K562 (cell line): ENCODE measurements around the gene MYL3. TPM values are rescaled to one million over a fixed set of nuclear protein-coding genes. Genes with fewer than 3 reads are reported as not detected.

Experiments
- ATAC-seq: fragments of 200-7000 bp; cut with Tn5 transposase; 3 replicates; pipeline ENCODE4 v1.9.1; 2020; ENCODE audit warnings: moderate library complexity
- BruUV-seq: library from RNA; stranded (reverse); fragments of 400-500 nt; replicated peaks from 2 replicates; lab custom pipeline; 2021; lab: Mats Ljungman, UMichigan
- CTCF ChIA-PET: fragments of 300-600 bp; formaldehyde crosslinking; extraction: SDS; loops from one replicate; lab custom pipeline; 2021; ENCODE audit warnings: low intra/inter-chr PET ratio; lab: Yijun Ruan, JAX
- POLR2A ChIA-PET: fragments of 300-600, 350-650 bp; sonication (Branson Sonifier 250); formaldehyde crosslinking; extraction: SDS; loops from one replicate; lab custom pipeline; 2021; ENCODE audit warnings: antibody characterized with exemption, inconsistent platforms; lab: Yijun Ruan, JAX
- DNase-seq, 4 experiments: peaks; one replicate each; pipeline versions ENCODE4 v3.0.0 to v3.0.0-alpha.2; 2011 to 2018; ENCODE audit warnings: low spot score in 3 of 4, mixed read lengths in 3 of 4; ENCODE audit errors: extremely low read depth in 1 of 4
- FAIRE-seq: peaks from 2 replicates; lab custom pipeline; 2011; peaks lifted over from hg19 to GRCh38; lab: Jason Lieb, UNC
- H2AFZ ChIP-seq: 2 replicates; pipeline ENCODE4 v1.6.0; 2011; ENCODE audit warnings: low read depth, low read length, control low read depth, inconsistent platforms
- H3K27ac ChIP-seq: fragments of 200-600 bp; 3 replicates; pipeline ENCODE4 v1.8.0; 2011; ENCODE audit warnings: low read depth, mild to moderate bottlenecking, control low read depth, inconsistent platforms, low read length, moderate library complexity, mixed read lengths; ENCODE audit errors: extremely low read depth
- H3K27me3 ChIP-seq, 2 experiments: fragments of 300-600 bp in 1 of 2; 2 replicates in 1 of 2; 3 replicates in 1 of 2; pipeline versions ENCODE4 v1.6.0 to v1.8.0; 2011; ENCODE audit warnings: inconsistent platforms in 2 of 2, low read length in 2 of 2, mild to moderate bottlenecking in 1 of 2, mixed read lengths in 1 of 2, moderate library complexity in 1 of 2; ENCODE audit not compliant: control insufficient read depth in 2 of 2, insufficient read depth in 2 of 2
- H3K36me3 ChIP-seq: fragments of 300-600 bp; 3 replicates; pipeline ENCODE4 v1.8.0; 2011; ENCODE audit warnings: mild to moderate bottlenecking, low read length, inconsistent platforms; ENCODE audit not compliant: control insufficient read depth, insufficient read depth
- H3K4me1 ChIP-seq, 2 experiments: fragments of 200-600 bp in 1 of 2; replicated peaks in 1 of 2; 2 replicates in 1 of 2; 3 replicates in 1 of 2; pipeline versions ENCODE4 v1.5.1 to v1.8.0; 2011; ENCODE audit warnings: inconsistent platforms in 2 of 2, low read length in 2 of 2, mild to moderate bottlenecking in 1 of 2, mixed read lengths in 1 of 2, moderate library complexity in 1 of 2; ENCODE audit not compliant: control insufficient read depth in 2 of 2, insufficient read depth in 2 of 2
- H3K4me2 ChIP-seq: 2 replicates; pipeline ENCODE4 v1.6.1; 2011; ENCODE audit warnings: low read length, control low read depth, inconsistent platforms, mixed read lengths; ENCODE audit not compliant: insufficient read depth
- H3K4me3 ChIP-seq: fragments of 200-600 bp; sonication (generic), shearing (Covaris generic); 2 replicates; pipeline ENCODE4 v1.5.1; 2016; ENCODE audit warnings: control low read depth, inconsistent platforms
- H3K79me2 ChIP-seq: fragments of 200-600 bp; 3 replicates; pipeline ENCODE4 v1.8.0; 2011; ENCODE audit warnings: low read length, inconsistent platforms; ENCODE audit not compliant: control insufficient read depth, insufficient read depth
- H3K9ac ChIP-seq, 2 experiments: 2 replicates each; pipeline versions ENCODE4 v1.6.0 to v1.6.1; 2011; ENCODE audit warnings: low read depth in 2 of 2, low read length in 2 of 2, control low read depth in 1 of 2, inconsistent platforms in 1 of 2, mild to moderate bottlenecking in 1 of 2, mixed read lengths in 1 of 2; ENCODE audit not compliant: insufficient read depth in 1 of 2
- H3K9me1 ChIP-seq: one replicate; pipeline ENCODE4 v1.6.0; 2011; ENCODE audit warnings: inconsistent platforms, mild to moderate bottlenecking, low read length, moderate library complexity; ENCODE audit not compliant: control insufficient read depth, insufficient read depth
- H3K9me3 ChIP-seq: replicated peaks from 2 replicates; pipeline ENCODE4 v1.5.1; 2011; ENCODE audit warnings: low read depth, low read length, inconsistent platforms; ENCODE audit not compliant: control insufficient read depth, insufficient read depth
- H4K20me1 ChIP-seq: replicated peaks from 2 replicates; pipeline ENCODE4 v1.6.1; 2011; ENCODE audit warnings: low read length, inconsistent platforms, mixed read lengths; ENCODE audit not compliant: control insufficient read depth, insufficient read depth
- ADNP ChIP-seq: fragments of 200-800 bp; sonication (Bioruptor generic); IDR thresholded peaks from 2 replicates; pipeline ENCODE4 v1.6.1; 2016; ENCODE audit warnings: missing genetic modification characterization, missing compliant biosample characterization
- ATF3 ChIP-seq, 2 experiments: fragments of 450-650 bp in 1 of 2; sonication (generic) in 1 of 2; formaldehyde crosslinking in 1 of 2; IDR thresholded peaks in 1 of 2; conservative IDR thresholded peaks in 1 of 2; 2 replicates each; pipeline versions ENCODE4 v1.6.1 to v1.8.1; 2016 to 2023; ENCODE audit warnings: mild to moderate bottlenecking in 2 of 2, moderate library complexity in 2 of 2, inconsistent platforms in 1 of 2, missing genetic modification reagents in 1 of 2
- BCOR ChIP-seq: fragments of 450-650 bp; IDR thresholded peaks from 2 replicates; pipeline ENCODE4 v1.6.1; 2016
- CBFA2T2 ChIP-seq: fragments of 450-650 bp; conservative IDR thresholded peaks from 2 replicates; pipeline ENCODE4 v1.6.1; 2017; ENCODE audit warnings: mild to moderate bottlenecking
- COPS2 ChIP-seq: fragments of 450-650 bp; conservative IDR thresholded peaks from 2 replicates; pipeline ENCODE4 v1.6.1; 2016; ENCODE audit warnings: mild to moderate bottlenecking, moderate library complexity
- DACH1 ChIP-seq: fragments of 450-650 bp; IDR thresholded peaks from 2 replicates; pipeline ENCODE4 v1.6.1; 2018; ENCODE audit not compliant: partially characterized antibody
- RBM25 ChIP-seq: fragments of 200-400 bp; formaldehyde crosslinking; IDR thresholded peaks from 2 replicates; pipeline ENCODE4 v1.6.1; 2018; ENCODE audit warnings: low read length, low read depth, moderate library complexity; ENCODE audit not compliant: severe bottlenecking
- SIX5 ChIP-seq, 2 experiments: IDR thresholded peaks; 2 replicates each; pipeline ENCODE4 v1.6.1; 2011; ENCODE audit warnings: low read length in 2 of 2, borderline replicate concordance in 1 of 2, low read depth in 1 of 2, mild to moderate bottlenecking in 1 of 2, moderate library complexity in 1 of 2; ENCODE audit not compliant: insufficient read depth in 1 of 2
- SMAD4 ChIP-seq: fragments of 250-450 bp; sonication (Bioruptor Pico); conservative IDR thresholded peaks from 2 replicates; pipeline ENCODE4 v1.8.0; 2021; ENCODE audit warnings: inconsistent platforms, mild to moderate bottlenecking, moderate library complexity
- SRF ChIP-seq, 2 experiments: fragments of 250-450, 450-650 bp in 1 of 2; sonication (Bioruptor Pico) in 1 of 2; sonication (generic) in 1 of 2; formaldehyde crosslinking; IDR thresholded peaks; 2 replicates each; pipeline versions ENCODE4 v1.5.0 to v1.5.1; 2020 to 2022; ENCODE audit warnings: mild to moderate bottlenecking in 1 of 2, missing genetic modification reagents in 1 of 2
- SUPT5H ChIP-seq: fragments of 450-650 bp; IDR thresholded peaks from 2 replicates; pipeline ENCODE4 v1.6.1; 2016
- ZBTB7A ChIP-seq: IDR thresholded peaks from 2 replicates; pipeline ENCODE4 v1.6.1; 2011; ENCODE audit warnings: low read depth, mild to moderate bottlenecking, low read length, moderate library complexity, borderline replicate concordance; ENCODE audit not compliant: control insufficient read depth
- ZFP1 ChIP-seq: fragments of 450-650 bp; formaldehyde crosslinking; IDR thresholded peaks from 2 replicates; pipeline ENCODE4 v1.4.0; 2020; ENCODE audit warnings: mild to moderate bottlenecking, mixed read lengths
- ZNF717 ChIP-seq: fragments of 250-450 bp; sonication (Bioruptor Pico); IDR thresholded peaks from 2 replicates; pipeline ENCODE4 v1.5.0; 2021
- WGBS: fragments of 100-300 bp; shearing (Covaris generic); methylation state at CpG from one replicate; pipeline ENCODE4 v1.1.6; 2016; ENCODE audit warnings: low coverage, mixed read lengths; ENCODE audit not compliant: insufficient coverage; ENCODE audit errors: missing lambda C conversion rate; 5-methylcytosine and 5-hydroxymethylcytosine counted together
- in situ Hi-C: fragments of 300-500 bp; cut with MboI; formaldehyde crosslinking; loops from 4 replicates; pipeline ENCODE4 v1.15.0; 2018; ENCODE audit warnings: inconsistent platforms, mixed read lengths
- intact Hi-C: fragments of 100-400 bp; cut with micrococcal nuclease; formaldehyde crosslinking; loops from 2 replicates; pipeline ENCODE4 v1.14.2; 2022
- polyA plus RNA-seq, 8 experiments: library from polyadenylated mRNA; depleted of rRNA in 4 of 8; stranded (reverse) in 5 of 8; unstranded in 3 of 8; fragments of >200 nt; fragmentation: Nextera tagmentation in 2 of 8; fragmentation: Illumina TruSeq in 1 of 8; extraction: Ambion mirVana in 2 of 8; extraction: Trizol in 1 of 8; gene quantifications; 2 replicates each; pipeline versions ENCODE4 v1.2.1 to v1.2.3, GENCODE V29; 2011 to 2014; ENCODE audit warnings: inconsistent platforms in 1 of 8, missing spikeins in 1 of 8
- total RNA-seq, 7 experiments: library from RNA; depleted of rRNA in 6 of 7; stranded (reverse); fragments of >200 nt in 6 of 7; fragmentation: Illumina TruSeq in 2 of 7; extraction: Trizol in 2 of 7; gene quantifications; 2 replicates each; pipeline versions ENCODE4 v1.2.1 to v1.2.3, GENCODE V29; 2011 to 2021; ENCODE audit warnings: low replicate concordance in 1 of 7
- TF ChIP-seq, protein P1 (sequence below): sonication (generic); formaldehyde crosslinking; IDR thresholded peaks from 2 replicates; pipeline ENCODE4 v1.8.0; 2022; ENCODE audit warnings: missing genetic modification reagents, mild to moderate bottlenecking, moderate library complexity, borderline replicate concordance
- TF ChIP-seq, protein P2 (sequence below), 2 experiments: IDR thresholded peaks; 2 replicates each; pipeline ENCODE4 v1.6.1; 2012; ENCODE audit warnings: improper control_type of control experiment in 2 of 2, low read depth in 2 of 2, low read length in 2 of 2, borderline replicate concordance in 1 of 2

The MYL3 gene
- total and polyA plus RNA-seq, 9 of the 15 experiments (the other 6 are each of a cell fraction or from before 2014, with no cell fraction given) = 0.14 to 0.45 TPM; not detected in 7

GRCh38 chr3:46903341-46904302, 40.4 kb upstream of the MYL3 start:
- ATAC-seq (peak; percentile 56), FAIRE-seq (peak; percentile 32), DNase-seq (peak; percentile 54 to 71 (median 63))
- H3K4me3 ChIP-seq = no peak overlapping the region
- no peaks in the 10 kb centered on the region for H3K9me3 ChIP-seq
- H4K20me1 ChIP-seq = peaks cover 8% of the 10 kb centered on the region
- H3K4me1 ChIP-seq = peaks cover 0 to 43% of the 10 kb centered on the region in 2 experiments; a peak in 4 of 5 replicates
- CTCF ChIA-PET = no interaction called here
- no peaks in the 10 kb centered on the region for H3K9me1 ChIP-seq
- H3K9ac ChIP-seq = peak overlapping the region in 1 of 2 experiments; percentile 30; a peak in 3 of 4 replicates
- no peak overlapping the region for H3K27ac ChIP-seq
- H3K79me2 ChIP-seq = no peaks in the 10 kb centered on the region
- POLR2A ChIA-PET = interaction anchor here (0.5 to 0.6 kb wide), 2 partner anchors 25 to 27 kb away, joined by 3 read pairs; no protein-coding TSS in a partner anchor
- in situ Hi-C loops = no loop called here
- 16% methylated on average over 21 of the region's 21 CpGs for WGBS
- H3K27me3 ChIP-seq = peaks cover 5 to 48% of the 10 kb centered on the region in 2 experiments; a peak in 3 of 5 replicates
- intact Hi-C loops = no loop called here
- H2AFZ ChIP-seq = peak overlapping the region; percentile 63
- no TSS peak for BruUV-seq
- no peaks in the 10 kb centered on the region for H3K36me3 ChIP-seq
- H3K4me2 ChIP-seq = no peak overlapping the region
- TF ChIP-seq COPS2 (no peak), ADNP (tag) (no peak), RBM25 (no peak), BCOR (no peak), CBFA2T2 (0 out of 2 replicates have a peak, but pooled peaks have one; percentile 26), ZBTB7A (no peak), DACH1 (no peak), SIX5 (IDR thresholded peaks at IDR 0.05; ENCODE audit: borderline replicate concordance in 1 of 2, insufficient read depth in 1 of 2, low read depth in 1 of 2, low read length in 2 of 2) (no peak), ATF3 (IDR thresholded peaks at IDR 0.05) (peak; percentile 51; the same call in 1 of the 2 replicates), ATF3 (CRISPR knock-in tag; conservative IDR thresholded peaks at IDR 0.05) (no peak), ZFP1 (CRISPR knock-in tag) (no peak), SUPT5H (no peak), SMAD4 (CRISPR knock-in tag) (0 out of 2 replicates have a peak, but pooled peaks have one; percentile 18), SRF (CRISPR knock-in tag; IDR thresholded peaks at IDR 0.05) (peak in 1 of 2 experiments; percentile 28; a peak in 1 of 4 replicates), ZNF717 (CRISPR knock-in tag) (no peak)
- TF ChIP-seq, protein P1, sequence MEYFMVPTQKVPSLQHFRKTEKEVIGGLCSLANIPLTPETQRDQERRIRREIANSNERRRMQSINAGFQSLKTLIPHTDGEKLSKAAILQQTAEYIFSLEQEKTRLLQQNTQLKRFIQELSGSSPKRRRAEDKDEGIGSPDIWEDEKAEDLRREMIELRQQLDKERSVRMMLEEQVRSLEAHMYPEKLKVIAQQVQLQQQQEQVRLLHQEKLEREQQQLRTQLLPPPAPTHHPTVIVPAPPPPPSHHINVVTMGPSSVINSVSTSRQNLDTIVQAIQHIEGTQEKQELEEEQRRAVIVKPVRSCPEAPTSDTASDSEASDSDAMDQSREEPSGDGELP = peak; percentile 19; the same call in 1 of the 2 replicates
- TF ChIP-seq, protein P2, sequence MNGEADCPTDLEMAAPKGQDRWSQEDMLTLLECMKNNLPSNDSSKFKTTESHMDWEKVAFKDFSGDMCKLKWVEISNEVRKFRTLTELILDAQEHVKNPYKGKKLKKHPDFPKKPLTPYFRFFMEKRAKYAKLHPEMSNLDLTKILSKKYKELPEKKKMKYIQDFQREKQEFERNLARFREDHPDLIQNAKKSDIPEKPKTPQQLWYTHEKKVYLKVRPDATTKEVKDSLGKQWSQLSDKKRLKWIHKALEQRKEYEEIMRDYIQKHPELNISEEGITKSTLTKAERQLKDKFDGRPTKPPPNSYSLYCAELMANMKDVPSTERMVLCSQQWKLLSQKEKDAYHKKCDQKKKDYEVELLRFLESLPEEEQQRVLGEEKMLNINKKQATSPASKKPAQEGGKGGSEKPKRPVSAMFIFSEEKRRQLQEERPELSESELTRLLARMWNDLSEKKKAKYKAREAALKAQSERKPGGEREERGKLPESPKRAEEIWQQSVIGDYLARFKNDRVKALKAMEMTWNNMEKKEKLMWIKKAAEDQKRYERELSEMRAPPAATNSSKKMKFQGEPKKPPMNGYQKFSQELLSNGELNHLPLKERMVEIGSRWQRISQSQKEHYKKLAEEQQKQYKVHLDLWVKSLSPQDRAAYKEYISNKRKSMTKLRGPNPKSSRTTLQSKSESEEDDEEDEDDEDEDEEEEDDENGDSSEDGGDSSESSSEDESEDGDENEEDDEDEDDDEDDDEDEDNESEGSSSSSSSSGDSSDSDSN (IDR thresholded peaks at IDR 0.05; ENCODE audit: borderline replicate concordance in 1 of 2, low read depth in 2 of 2, low read length in 2 of 2) = no peak
